ENCODE results near the gene PCOLCE2.
"Not testable (repeated sequence)": the region's sequence is repeated elsewhere in the genome, so short reads cannot be mapped to it uniquely, and the experiment has no call there.

Gene PCOLCE2

GRCh38 chr3:142898346-142899213 lies 9.7 kb upstream of the PCOLCE2 start:
- DNase-seq, result no peak

GRCh38 chr3:142897807-142898206 lies 8.9 kb upstream of the PCOLCE2 start:
- DNase-seq, result no peak

DNA sequence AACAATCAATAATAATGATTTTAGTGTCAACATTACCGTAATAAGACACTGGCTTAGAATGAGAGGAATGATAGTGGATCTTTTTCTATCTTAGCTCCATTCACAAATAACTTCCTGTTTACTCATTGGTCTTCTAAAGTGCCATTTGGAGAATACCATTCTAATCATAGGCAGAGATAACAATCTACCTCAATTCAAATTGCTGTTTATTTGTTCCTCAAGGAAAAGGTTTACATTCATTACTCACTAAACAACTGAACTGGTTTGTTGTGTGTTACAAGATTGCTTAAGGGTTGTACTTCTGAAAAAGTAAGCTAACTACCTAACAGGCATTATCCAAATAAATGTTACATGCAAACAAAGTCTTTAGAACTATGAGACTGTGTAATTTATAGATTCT lies 8.1 kb upstream of the PCOLCE2 start:
- no peak for DNase-seq

DNA sequence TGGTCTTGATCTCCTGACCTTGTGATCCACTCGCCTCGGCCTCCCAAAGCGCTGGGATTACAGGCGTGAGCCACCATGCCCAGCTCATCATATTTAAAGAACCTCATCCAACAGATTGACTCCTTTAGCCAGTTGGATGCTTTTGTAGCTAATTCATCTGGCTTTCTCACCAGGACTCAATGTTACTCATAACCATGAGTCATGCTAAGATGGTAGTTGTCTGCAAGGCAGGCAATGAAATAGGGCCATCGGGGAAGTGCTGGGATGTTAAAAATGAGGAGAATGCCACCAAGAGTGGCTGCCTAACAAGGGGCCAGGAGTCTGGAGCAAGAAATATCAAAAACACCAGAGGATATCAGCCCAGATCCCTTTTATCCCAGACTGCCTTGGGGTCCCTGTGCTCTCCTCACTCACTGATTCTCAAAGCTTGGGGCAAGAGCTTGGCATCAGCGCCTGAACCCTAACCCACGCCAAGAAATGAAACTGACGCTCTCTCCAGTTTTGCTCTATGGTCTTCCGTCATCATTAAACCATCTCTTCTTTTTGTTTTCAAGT lies 7.4 kb upstream of the PCOLCE2 start:
- DNase-seq, result no peak

- DNase-seq, result no peak
Measured at GRCh38 chr3:142894493-142894892, 5.6 kb upstream of the PCOLCE2 start.

DNA sequence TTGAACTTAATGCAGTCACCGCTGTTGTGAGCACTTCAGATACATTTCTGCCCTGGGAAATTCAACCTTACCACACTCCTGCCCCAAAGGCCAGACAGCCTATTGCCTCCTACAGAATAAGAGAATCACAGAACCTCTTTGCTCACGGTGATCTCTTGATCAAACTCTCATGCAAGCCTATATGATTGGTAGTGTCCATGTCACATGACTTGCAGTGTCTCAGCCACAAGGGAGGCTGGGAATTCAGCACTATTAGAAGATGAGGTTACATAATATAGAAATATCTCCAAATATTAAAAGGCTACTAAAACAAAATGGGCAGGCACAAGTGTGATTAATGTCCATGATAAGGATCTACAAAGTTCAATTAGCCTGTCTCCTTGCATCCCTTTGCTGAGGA lies 3.8 kb upstream of the PCOLCE2 start:
- no peak for DNase-seq

- no peak for DNase-seq
Measured at GRCh38 chr3:142890592-142890991, 1.7 kb upstream of the PCOLCE2 start.

- no peak for DNase-seq
Measured at GRCh38 chr3:142889212-142890014, 530 bp upstream of the PCOLCE2 start.

GRCh38 chr3:142888099-142888480 lies 793 bp downstream of the PCOLCE2 start:
- DNase-seq, result no peak

DNA sequence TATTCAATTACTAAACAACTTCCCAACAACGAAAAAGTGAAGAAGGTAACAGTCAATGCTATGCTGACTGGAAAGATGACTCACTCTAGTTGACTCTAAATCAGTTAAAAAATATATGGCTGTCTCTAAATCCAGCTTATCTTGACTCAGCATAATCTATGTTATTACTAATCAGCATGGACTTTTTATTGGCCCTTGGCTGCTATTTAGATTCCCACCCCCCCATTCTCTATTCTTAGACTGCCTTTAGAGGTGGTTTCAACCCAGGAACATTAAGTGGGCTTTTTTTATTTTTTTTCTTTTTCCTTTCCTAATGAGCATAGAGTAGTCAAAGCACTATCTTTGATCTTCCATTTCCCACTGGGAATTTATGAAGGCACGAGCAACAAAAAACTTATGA lies 1.9 kb downstream of the PCOLCE2 start:
- no peak for DNase-seq

GRCh38 chr3:142886021-142886420 lies 2.9 kb downstream of the PCOLCE2 start:
- DNase-seq, result no peak

GRCh38 chr3:142884531-142884930 lies 4.4 kb downstream of the PCOLCE2 start:
- no peak for DNase-seq

DNA sequence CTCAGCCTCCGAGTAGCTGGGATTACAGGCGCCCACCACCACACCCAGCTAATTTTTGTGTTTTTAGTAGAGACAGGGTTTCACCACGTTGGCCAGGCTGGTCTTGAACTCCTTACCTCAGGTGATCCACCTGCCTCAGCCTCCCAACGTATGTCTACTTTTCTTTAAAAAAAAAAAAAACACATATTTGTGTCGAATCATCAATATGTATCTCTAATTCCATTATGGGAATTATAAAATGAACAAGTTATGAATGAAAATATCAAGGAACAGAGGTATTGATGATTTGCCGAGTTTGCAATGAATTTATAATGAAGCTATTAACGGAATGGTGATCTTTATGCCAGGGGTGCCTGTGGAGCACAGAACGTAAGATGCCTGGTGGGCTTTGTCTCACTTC lies 5.3 kb downstream of the PCOLCE2 start:
- DNase-seq, result not testable (repeated sequence)

DNA sequence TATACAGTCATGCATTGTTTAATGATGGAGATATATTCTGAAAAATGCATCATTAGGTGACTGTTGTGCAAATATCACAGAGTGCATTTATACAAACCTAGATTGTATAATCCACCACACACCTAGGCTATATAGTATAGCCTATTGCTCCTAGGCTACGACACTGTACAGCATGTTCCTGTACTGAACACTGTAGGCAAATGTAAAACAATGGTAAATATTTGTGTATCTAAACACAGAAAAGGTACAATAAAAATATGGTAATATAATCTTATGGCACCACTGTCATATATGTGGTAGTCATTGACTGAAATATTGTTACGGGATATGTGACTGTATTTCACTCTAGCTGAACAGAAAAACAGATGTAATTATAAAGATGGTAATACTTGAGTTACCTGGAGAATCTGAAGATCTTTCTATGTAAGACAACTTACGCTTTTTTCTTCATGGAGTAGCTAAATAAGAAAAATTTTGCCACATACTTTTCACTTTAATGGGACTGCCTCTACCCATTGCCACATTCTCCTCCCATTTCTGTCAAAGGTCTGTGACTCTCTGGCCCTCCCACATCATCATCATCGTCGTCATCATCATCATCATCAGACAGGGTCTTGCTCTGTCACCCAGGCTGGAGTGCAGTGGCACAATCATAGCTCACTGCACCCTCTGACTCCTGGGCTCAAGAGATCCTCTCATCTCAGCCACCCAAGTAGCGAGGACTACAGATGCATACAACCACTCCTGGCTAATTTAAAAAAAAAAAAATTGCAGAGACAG lies 7.2 kb downstream of the PCOLCE2 start:
- no peak for DNase-seq

DNA sequence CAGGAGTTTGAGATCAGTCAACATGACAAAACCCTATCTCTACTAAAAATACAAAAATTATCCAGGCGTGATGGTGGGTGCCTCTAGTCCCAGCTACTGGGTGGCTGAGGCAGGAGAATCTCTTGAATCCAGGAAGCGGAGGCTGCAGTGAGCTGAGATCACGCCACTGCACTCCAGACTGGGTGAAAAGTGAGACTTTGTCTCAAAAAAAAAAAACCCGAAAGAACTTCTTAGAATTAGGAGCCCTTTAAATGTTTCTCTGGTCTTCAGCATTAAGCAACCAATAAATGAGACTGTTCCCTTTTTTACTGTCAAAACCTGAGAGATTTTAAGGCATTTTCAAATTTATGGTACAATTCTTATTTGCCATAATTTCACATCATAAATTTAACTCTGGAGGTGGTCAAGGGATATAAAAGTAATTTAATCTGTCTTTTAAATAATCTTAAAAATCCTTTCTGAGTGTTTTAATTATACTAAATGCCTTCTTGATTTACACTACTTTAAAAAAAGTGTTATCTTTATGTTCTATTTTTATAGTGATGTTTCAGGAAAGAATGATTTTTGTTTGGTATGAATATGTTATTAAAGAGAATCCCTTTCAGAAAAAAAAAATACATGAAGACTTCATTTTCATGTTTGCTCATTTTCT lies 10.1 kb downstream of the PCOLCE2 start:
- no peak for DNase-seq

GRCh38 chr3:142876417-142876816 lies 12.5 kb downstream of the PCOLCE2 start:
- DNase-seq, result no peak

GRCh38 chr3:142875583-142876207 lies 13.2 kb downstream of the PCOLCE2 start:
- no peak for DNase-seq

- DNase-seq, result no peak
Measured at GRCh38 chr3:142875099-142875498, 13.8 kb downstream of the PCOLCE2 start.

DNA sequence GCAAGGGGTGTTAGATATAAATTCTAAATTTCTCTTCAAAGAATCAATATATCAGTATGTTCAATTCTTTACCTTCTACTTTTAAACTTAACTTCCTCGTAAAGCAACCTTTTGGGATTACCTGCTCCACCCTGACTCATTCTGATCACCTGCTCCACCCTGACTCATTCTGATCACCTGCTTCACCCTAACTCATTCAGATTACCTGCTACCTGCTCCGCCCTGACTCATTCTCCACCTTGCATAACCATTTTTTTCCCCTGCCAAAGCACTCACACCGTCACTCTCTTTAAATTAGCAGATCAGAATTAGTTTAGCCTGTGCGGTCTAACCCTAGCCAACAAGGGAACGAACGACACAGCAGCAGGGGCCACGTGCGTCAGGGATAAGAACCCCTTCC lies 20.5 kb downstream of the PCOLCE2 start:
- DNase-seq, result not testable (repeated sequence)

- DNase-seq, result no peak
Measured at GRCh38 chr3:142866841-142867631, 21.8 kb downstream of the PCOLCE2 start.
